T-helper 2 cell (primary cell): Measurements from ENCODE around the gene PHC2.

Experiments
- DNase-seq, 5 experiments: peaks; one replicate each; pipeline versions ENCODE4 v3.0.0 to v3.0.0-alpha.2; 2012 to 2022

The PHC2 gene

GRCh38 chr1:33388805-33389771 lies 41.8 kb downstream of the PHC2 start:
- no peak for DNase-seq

GRCh38 chr1:33387625-33388024 lies 43.3 kb downstream of the PHC2 start:
- DNase-seq: no peak

GRCh38 chr1:33385251-33385650 lies 45.6 kb downstream of the PHC2 start:
- no peak for DNase-seq

- DNase-seq: no peak
Measured at GRCh38 chr1:33384040-33384812, 46.7 kb downstream of the PHC2 start.

- DNase-seq: no peak
Measured at GRCh38 chr1:33383489-33383888, 47.4 kb downstream of the PHC2 start.

- DNase-seq: no peak
Measured at GRCh38 chr1:33382661-33383415, 48.1 kb downstream of the PHC2 start.

- DNase-seq: no peak
Measured at GRCh38 chr1:33381977-33382376, 48.9 kb downstream of the PHC2 start.

- no peak for DNase-seq
Measured at GRCh38 chr1:33380811-33381210, 50.1 kb downstream of the PHC2 start.

GRCh38 chr1:33379631-33380354 lies 51.1 kb downstream of the PHC2 start:
- no peak for DNase-seq

- DNase-seq: no peak
Measured at GRCh38 chr1:33378976-33379375, 51.9 kb downstream of the PHC2 start.

- no peak for DNase-seq
Measured at GRCh38 chr1:33378524-33378923, 52.4 kb downstream of the PHC2 start.

- no peak for DNase-seq
Measured at GRCh38 chr1:33377756-33378155, 53.1 kb downstream of the PHC2 start.

GRCh38 chr1:33377013-33377412 lies 53.9 kb downstream of the PHC2 start:
- DNase-seq: peak in 2 of 5 experiments; percentile 22 to 69

GRCh38 chr1:33375316-33375715 lies 55.6 kb downstream of the PHC2 start:
- DNase-seq: no peak

- DNase-seq: no peak
Measured at GRCh38 chr1:33374336-33375105, 56.4 kb downstream of the PHC2 start.

- no peak for DNase-seq
Measured at GRCh38 chr1:33373606-33374005, 57.3 kb downstream of the PHC2 start.

- DNase-seq: no peak
Measured at GRCh38 chr1:33372677-33373076, 58.2 kb downstream of the PHC2 start.

GRCh38 chr1:33372162-33372561 lies 58.7 kb downstream of the PHC2 start:
- no peak for DNase-seq

- no peak for DNase-seq
Measured at GRCh38 chr1:33371334-33371733, 59.6 kb downstream of the PHC2 start.

- no peak for DNase-seq
Measured at GRCh38 chr1:33370827-33371226, 60.1 kb downstream of the PHC2 start.

GRCh38 chr1:33370301-33370700 lies 60.6 kb downstream of the PHC2 start:
- DNase-seq: no peak

GRCh38 chr1:33369764-33370163 lies 61.1 kb downstream of the PHC2 start:
- no peak for DNase-seq
